ENCODE measurements around the gene RPL38. TPM values are rescaled to one million over a fixed set of nuclear protein-coding genes. Genes with fewer than 3 reads are reported as not detected.

RPL38 gene
- total RNA-seq, 1 donor from 2014 or later, result 600 TPM

DNA sequence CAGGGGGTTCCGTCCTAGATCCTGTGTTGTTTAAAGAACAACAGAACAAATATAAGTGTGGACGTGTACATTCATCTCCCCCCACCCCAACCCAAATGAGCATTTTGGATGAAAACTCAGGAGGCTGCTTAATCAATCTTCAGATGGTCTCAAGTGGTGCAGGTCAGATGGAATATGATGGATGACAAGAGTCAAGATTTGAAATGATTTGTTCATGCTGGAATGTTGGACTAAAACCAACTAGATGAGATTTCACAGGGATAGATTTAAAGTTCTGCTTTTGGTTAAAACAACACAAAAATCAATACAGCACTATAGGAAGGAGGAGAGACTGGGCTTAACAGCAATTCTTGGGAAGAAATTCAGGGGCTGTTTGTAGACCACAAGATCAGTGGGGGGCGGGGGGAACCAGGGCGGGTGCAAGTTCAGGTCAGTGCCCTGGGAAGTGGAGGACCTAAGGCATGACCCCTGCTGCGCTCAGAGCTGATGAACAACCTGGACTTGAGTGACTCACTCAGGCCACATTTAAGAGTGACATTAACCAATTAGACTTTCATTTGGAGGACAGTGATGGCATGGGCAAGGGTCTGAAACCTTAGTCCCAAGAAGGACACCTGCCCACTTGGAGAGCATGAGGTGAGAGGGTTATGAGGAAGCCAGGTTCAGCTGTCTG lies 25.0 kb downstream of the RPL38 start:
- Mint-ChIP-seq H3K4me3 (ENCODE audit: unreplicated experiment) (no peak overlapping the region), H3K27me3 (ENCODE audit: unreplicated experiment) (peaks cover 8% of the 10 kb centered on the region), H3K4me1 (ENCODE audit: low read depth, unreplicated experiment) (peaks cover 7% of the 10 kb centered on the region), H3K9me3 (ENCODE audit: unreplicated experiment) (peaks cover 7% of the 10 kb centered on the region), H3K27ac (ENCODE audit: unreplicated experiment) (no peak overlapping the region), H3K36me3 (ENCODE audit: unreplicated experiment) (peaks cover 13% of the 10 kb centered on the region)
- TF ChIP-seq, protein P1, sequence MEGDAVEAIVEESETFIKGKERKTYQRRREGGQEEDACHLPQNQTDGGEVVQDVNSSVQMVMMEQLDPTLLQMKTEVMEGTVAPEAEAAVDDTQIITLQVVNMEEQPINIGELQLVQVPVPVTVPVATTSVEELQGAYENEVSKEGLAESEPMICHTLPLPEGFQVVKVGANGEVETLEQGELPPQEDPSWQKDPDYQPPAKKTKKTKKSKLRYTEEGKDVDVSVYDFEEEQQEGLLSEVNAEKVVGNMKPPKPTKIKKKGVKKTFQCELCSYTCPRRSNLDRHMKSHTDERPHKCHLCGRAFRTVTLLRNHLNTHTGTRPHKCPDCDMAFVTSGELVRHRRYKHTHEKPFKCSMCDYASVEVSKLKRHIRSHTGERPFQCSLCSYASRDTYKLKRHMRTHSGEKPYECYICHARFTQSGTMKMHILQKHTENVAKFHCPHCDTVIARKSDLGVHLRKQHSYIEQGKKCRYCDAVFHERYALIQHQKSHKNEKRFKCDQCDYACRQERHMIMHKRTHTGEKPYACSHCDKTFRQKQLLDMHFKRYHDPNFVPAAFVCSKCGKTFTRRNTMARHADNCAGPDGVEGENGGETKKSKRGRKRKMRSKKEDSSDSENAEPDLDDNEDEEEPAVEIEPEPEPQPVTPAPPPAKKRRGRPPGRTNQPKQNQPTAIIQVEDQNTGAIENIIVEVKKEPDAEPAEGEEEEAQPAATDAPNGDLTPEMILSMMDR (IDR thresholded peaks at IDR 0.05; ENCODE audit: partially characterized antibody, unreplicated experiment), result no peak
- DNase-seq, result no peak

DNA sequence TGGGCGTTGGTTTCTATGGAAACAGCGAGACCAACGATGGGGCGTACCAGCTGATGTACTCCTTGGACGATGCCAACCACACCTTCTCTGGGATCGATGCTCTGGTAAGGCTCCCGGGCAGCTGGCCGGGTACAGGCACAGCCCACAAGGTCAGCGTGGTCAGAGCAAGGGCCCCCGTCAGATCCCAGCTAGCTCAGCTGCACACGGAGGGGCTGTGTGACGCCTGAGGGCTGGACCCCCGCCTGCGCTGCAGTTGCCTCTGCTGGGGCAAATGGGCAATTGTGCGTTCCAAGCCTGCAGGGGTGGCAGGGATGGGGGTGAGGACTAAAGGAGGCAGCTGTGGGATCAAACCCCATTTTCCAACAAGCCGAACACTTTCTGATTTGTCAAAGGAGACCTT lies 27.4 kb downstream of the RPL38 start:
- DNase-seq, result no peak
- TF ChIP-seq, protein P1 (IDR thresholded peaks at IDR 0.05; ENCODE audit: partially characterized antibody, unreplicated experiment), result no peak
- Mint-ChIP-seq H3K9me3 (ENCODE audit: unreplicated experiment) (peaks cover 3% of the 10 kb centered on the region), H3K36me3 (ENCODE audit: unreplicated experiment) (peaks cover 9% of the 10 kb centered on the region), H3K4me1 (ENCODE audit: low read depth, unreplicated experiment) (peaks cover 8% of the 10 kb centered on the region), H3K27me3 (ENCODE audit: unreplicated experiment) (peaks cover 7% of the 10 kb centered on the region), H3K4me3 (ENCODE audit: unreplicated experiment) (no peak overlapping the region), H3K27ac (ENCODE audit: unreplicated experiment) (no peak overlapping the region)

DNA sequence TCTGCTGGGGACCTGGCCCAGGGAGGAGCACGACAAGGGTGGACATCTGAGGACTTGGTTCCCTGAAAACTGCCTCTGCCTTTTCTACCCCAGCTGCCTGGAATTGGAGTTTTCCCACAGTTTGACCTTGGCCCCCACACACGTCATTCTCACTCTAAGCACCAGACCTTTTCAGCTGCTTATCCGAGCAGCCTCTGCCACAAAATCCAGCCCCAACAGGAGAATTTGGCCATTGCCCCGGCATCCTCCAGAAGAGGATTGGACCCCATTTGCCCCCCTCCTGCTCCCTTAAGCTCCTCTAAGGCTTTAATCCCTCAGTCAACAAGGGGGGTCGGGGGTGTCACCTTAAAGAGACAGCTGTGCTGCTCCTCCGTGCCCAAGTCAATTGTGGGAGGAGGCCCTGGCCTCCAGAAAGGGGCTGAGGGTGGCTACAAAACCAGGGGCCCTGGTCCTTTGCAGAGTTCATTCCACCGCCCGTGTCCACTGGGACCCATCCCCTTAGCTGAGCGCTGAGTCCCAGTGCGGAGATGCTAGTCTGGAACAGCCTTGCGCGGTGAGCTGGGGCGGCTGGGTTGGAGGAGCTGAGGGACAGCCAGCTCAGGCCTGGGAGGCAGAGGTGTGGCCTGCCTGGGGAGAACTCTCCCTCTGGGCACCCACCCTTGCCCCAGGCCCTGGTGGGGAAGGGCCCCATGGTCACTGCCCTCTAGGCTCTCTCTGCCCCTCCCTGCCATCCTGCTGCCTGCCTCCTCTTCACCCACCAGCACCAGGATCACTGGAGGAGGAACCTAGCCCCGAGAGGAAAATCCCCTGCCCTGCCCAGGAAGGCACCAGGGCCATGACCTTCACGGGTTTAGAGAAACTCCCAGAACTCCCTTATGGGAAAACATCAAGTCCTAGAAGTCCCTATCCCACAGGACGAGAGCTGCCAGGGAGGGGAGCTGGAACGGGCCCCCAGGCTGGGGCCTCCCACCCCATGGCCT lies 28.7 kb downstream of the RPL38 start:
- TF ChIP-seq, protein P1 (IDR thresholded peaks at IDR 0.05; ENCODE audit: partially characterized antibody, unreplicated experiment), result no peak
- Mint-ChIP-seq H3K27ac (ENCODE audit: unreplicated experiment) (no peak overlapping the region), H3K9me3 (ENCODE audit: unreplicated experiment) (no peaks in the 10 kb centered on the region), H3K4me1 (ENCODE audit: low read depth, unreplicated experiment) (peaks cover 7% of the 10 kb centered on the region), H3K27me3 (ENCODE audit: unreplicated experiment) (peaks cover 4% of the 10 kb centered on the region), H3K36me3 (ENCODE audit: unreplicated experiment) (peaks cover 8% of the 10 kb centered on the region), H3K4me3 (ENCODE audit: unreplicated experiment) (no peak overlapping the region)
- DNase-seq, result no peak

DNA sequence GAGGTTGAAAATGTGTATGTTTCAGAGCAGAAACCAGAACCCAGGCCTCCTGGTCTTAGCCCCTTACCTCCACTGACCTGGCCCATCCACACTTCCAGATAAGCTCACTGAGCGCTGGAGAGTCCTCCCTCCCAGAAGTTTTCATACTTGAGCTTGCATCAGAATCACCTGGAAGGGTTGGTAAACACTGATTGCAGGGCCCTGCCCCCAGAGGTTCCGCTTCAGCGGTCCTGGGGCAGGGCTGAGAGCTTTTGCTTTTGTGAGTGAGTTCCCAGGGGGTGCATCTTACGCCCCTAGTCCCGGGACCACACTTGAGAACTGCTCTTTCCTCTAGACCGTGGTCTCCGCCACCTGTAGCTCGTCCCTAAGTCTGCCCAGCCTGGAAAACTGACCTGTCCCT lies 30.5 kb downstream of the RPL38 start:
- no peaks in the 10 kb centered on the region for H3K9me3 Mint-ChIP-seq (ENCODE audit: unreplicated experiment)
- no peak for DNase-seq
- H3K27me3 Mint-ChIP-seq (ENCODE audit: unreplicated experiment), result peaks cover 4% of the 10 kb centered on the region
- H3K27ac Mint-ChIP-seq (ENCODE audit: unreplicated experiment), result no peak overlapping the region
- H3K36me3 Mint-ChIP-seq (ENCODE audit: unreplicated experiment), result no peaks in the 10 kb centered on the region
- TF ChIP-seq, protein P1 (IDR thresholded peaks at IDR 0.05; ENCODE audit: partially characterized antibody, unreplicated experiment), result no peak
- no peak overlapping the region for H3K4me3 Mint-ChIP-seq (ENCODE audit: unreplicated experiment)
- peaks cover 7% of the 10 kb centered on the region for H3K4me1 Mint-ChIP-seq (ENCODE audit: low read depth, unreplicated experiment)
